ENCODE data around the gene HSDL1. TPM values are rescaled to one million over a fixed set of nuclear protein-coding genes. Genes with fewer than 3 reads are reported as not detected.

Gene HSDL1
- polyA plus RNA-seq, 1 donor from 2014 or later, result 217 TPM

DNA sequence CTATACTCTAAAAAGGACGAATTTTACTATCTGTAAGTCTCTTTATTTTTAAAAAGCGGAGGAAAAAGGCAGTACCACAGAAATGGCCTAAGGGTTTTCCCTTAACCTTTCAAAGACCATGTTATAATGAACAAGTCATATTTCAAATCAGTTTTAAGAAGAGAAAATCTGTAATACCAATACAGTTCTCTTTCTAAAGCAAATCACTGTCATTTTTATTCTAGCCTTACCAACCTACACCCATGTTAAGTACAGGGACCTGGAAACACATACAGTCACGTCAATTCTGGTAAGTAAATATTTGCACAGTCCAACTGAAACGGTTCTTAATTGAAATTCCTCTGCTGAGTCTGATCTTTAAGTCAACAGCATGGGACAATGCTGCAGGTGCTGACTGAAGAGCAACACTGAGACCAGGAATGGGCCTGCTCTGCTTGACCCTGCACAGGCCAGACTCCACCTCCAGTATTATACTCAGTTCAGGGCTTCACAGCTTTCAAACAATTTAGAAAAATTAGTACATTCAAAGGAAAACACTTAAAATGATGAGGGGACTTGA is 48.5 kb downstream of the HSDL1 start:
- Histone ChIP-seq H3K9me2 (ENCODE audit: insufficient read depth, low read length) (no peaks in the 10 kb centered on the region), H3K27ac (ENCODE audit: low read length) (no peak overlapping the region), H3K79me2 (replicated peaks; ENCODE audit: insufficient read depth, low read length) (no peaks in the 10 kb centered on the region), H3K4me3 (ENCODE audit: low read length) (no peak overlapping the region), H2AFZ (ENCODE audit: low read depth, low read length) (no peak overlapping the region), H3K4me2 (ENCODE audit: low read length) (no peak overlapping the region), H3K27me3 (ENCODE audit: insufficient read depth, low read depth, low read length) (no peaks in the 10 kb centered on the region), H3F3A (ENCODE audit: insufficient read depth, low read length, poor library complexity, severe bottlenecking) (no peaks in the 10 kb centered on the region), H4K20me1 (ENCODE audit: insufficient read depth) (no peaks in the 10 kb centered on the region), H3K9ac (ENCODE audit: low read length) (no peak overlapping the region), H3K36me3 (ENCODE audit: insufficient read depth, low read length) (peaks cover 15% of the 10 kb centered on the region), H3K9me3 (ENCODE audit: low read length) (no peaks in the 10 kb centered on the region)
- TF ChIP-seq RAD21 (conservative IDR thresholded peaks at IDR 0.05) (no peak), EZH2 (IDR thresholded peaks at IDR 0.05; ENCODE audit: borderline replicate concordance, insufficient read depth, low read length, poor library complexity, severe bottlenecking) (no peak), MXI1 (conservative IDR thresholded peaks at IDR 0.05; ENCODE audit: poor library complexity, severe bottlenecking) (no peak), POLR2AphosphoS5 (IDR thresholded peaks at IDR 0.05) (no peak), SMC3 (conservative IDR thresholded peaks at IDR 0.05; ENCODE audit: poor library complexity) (no peak), EP300 (conservative IDR thresholded peaks at IDR 0.05; ENCODE audit: poor library complexity, severe bottlenecking) (no peak), CTCF (IDR thresholded peaks at IDR 0.05; ENCODE audit: poor library complexity, severe bottlenecking) (no peak), TAF1 (IDR thresholded peaks at IDR 0.05; ENCODE audit: low read depth) (no peak), REST (IDR thresholded peaks at IDR 0.05; ENCODE audit: borderline replicate concordance) (no peak)

DNA sequence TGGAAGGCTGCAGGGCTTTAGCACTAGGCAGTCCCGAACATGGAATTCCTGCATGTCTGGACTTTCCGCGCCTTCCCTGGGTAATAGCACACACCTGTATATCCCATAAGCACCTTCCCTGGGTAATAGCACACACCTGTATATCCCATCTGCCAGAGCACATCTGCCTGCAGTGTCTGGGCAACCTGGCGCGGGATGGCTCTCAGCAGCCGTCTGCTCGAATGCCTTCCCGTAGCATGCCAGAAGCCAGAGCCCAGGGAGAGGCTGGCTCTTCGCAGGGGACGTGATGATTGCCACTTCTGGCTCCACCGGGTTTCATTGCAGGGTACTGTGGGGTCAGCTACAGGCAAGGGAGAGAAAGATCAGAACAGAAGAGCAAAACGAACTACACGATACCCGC is 49.5 kb downstream of the HSDL1 start:
- peaks cover 15% of the 10 kb centered on the region for H3K36me3 ChIP-seq (ENCODE audit: insufficient read depth, low read length)
- H4K20me1 ChIP-seq (ENCODE audit: insufficient read depth), result no peaks in the 10 kb centered on the region
- no peak overlapping the region for H3K9ac ChIP-seq (ENCODE audit: low read length)
- no peak overlapping the region for H3K4me3 ChIP-seq (ENCODE audit: low read length)
- no peaks in the 10 kb centered on the region for H3K9me2 ChIP-seq (ENCODE audit: insufficient read depth, low read length)
- H3K9me3 ChIP-seq (ENCODE audit: low read length), result no peaks in the 10 kb centered on the region
- H3K27me3 ChIP-seq (ENCODE audit: insufficient read depth, low read depth, low read length), result no peaks in the 10 kb centered on the region
- H2AFZ ChIP-seq (ENCODE audit: low read depth, low read length), result no peak overlapping the region
- H3K79me2 ChIP-seq (replicated peaks; ENCODE audit: insufficient read depth, low read length), result no peaks in the 10 kb centered on the region
- H3F3A ChIP-seq (ENCODE audit: insufficient read depth, low read length, poor library complexity, severe bottlenecking), result no peaks in the 10 kb centered on the region
- TF ChIP-seq POLR2AphosphoS5 (IDR thresholded peaks at IDR 0.05) (no peak), EP300 (conservative IDR thresholded peaks at IDR 0.05; ENCODE audit: poor library complexity, severe bottlenecking) (no peak), TAF1 (IDR thresholded peaks at IDR 0.05; ENCODE audit: low read depth) (no peak), SMC3 (conservative IDR thresholded peaks at IDR 0.05; ENCODE audit: poor library complexity) (no peak), MXI1 (conservative IDR thresholded peaks at IDR 0.05; ENCODE audit: poor library complexity, severe bottlenecking) (no peak), RAD21 (conservative IDR thresholded peaks at IDR 0.05) (no peak), CTCF (IDR thresholded peaks at IDR 0.05; ENCODE audit: poor library complexity, severe bottlenecking) (no peak), REST (IDR thresholded peaks at IDR 0.05; ENCODE audit: borderline replicate concordance) (no peak), EZH2 (IDR thresholded peaks at IDR 0.05; ENCODE audit: borderline replicate concordance, insufficient read depth, low read length, poor library complexity, severe bottlenecking) (no peak)
- H3K4me2 ChIP-seq (ENCODE audit: low read length), result no peak overlapping the region
- H3K27ac ChIP-seq (ENCODE audit: low read length), result no peak overlapping the region
